ENCODE measurements around the gene SERGEF. TPM values are rescaled to one million over a fixed set of nuclear protein-coding genes. Genes with fewer than 3 reads are reported as not detected.

SERGEF gene
- total and polyA plus RNA-seq, 4 donors, result 20.2 to 85.0 (median 26.9) TPM

DNA sequence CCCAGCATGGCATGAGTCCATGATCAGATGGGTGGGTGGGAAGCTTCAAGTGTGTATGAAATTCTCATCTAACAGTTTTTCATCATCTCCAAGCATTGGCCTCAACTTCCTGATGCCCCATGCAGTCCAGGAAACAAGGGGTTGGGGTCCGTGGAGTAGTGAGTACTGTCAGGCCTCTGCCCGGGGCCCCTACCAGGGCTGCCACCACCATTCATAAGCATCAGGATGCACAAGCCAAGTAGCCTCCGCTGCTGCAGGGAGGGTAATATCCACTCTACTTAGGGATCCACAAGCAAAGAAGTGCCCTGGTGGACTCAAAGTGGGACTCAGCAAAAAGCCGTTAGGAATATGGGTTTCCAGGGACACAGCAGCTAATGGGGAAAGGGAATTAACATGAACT, 229.0 kb downstream of the SERGEF start:
- Histone ChIP-seq H3K9me3 (ENCODE audit: control insufficient read depth in 4 of 4, insufficient read depth in 3 of 4, low read length in 3 of 4) (peaks cover 0 to 2% (median 0%) of the 10 kb centered on the region in 4 donors), H3K27ac (ENCODE audit: low read depth in 1 of 2, low read length in 1 of 2) (no peak overlapping the region), H3K36me3 (ENCODE audit: control insufficient read depth in 4 of 4, insufficient read depth in 4 of 4, low read length in 4 of 4) (peaks cover 0 to 3% (median 0%) of the 10 kb centered on the region in 4 donors), H3K27me3 (ENCODE audit: control insufficient read depth in 3 of 3, insufficient read depth in 3 of 3, low read length in 2 of 3) (no peaks in the 10 kb centered on the region), H3K4me1 (ENCODE audit: control insufficient read depth in 5 of 5, insufficient read depth in 5 of 5, low read length in 5 of 5) (no peaks in the 10 kb centered on the region), H3K4me3 (no peak overlapping the region), H3K9ac (ENCODE audit: insufficient read depth in 1 of 2, low read length in 2 of 2) (no peak overlapping the region)
- TF ChIP-seq, protein P1, sequence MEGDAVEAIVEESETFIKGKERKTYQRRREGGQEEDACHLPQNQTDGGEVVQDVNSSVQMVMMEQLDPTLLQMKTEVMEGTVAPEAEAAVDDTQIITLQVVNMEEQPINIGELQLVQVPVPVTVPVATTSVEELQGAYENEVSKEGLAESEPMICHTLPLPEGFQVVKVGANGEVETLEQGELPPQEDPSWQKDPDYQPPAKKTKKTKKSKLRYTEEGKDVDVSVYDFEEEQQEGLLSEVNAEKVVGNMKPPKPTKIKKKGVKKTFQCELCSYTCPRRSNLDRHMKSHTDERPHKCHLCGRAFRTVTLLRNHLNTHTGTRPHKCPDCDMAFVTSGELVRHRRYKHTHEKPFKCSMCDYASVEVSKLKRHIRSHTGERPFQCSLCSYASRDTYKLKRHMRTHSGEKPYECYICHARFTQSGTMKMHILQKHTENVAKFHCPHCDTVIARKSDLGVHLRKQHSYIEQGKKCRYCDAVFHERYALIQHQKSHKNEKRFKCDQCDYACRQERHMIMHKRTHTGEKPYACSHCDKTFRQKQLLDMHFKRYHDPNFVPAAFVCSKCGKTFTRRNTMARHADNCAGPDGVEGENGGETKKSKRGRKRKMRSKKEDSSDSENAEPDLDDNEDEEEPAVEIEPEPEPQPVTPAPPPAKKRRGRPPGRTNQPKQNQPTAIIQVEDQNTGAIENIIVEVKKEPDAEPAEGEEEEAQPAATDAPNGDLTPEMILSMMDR (IDR thresholded peaks at IDR 0.05; ENCODE audit: control extremely low read depth, extremely low read depth), result no peak
- no peak for DNase-seq
- ATAC-seq (ENCODE audit: insufficient read depth, low FRiP score), result no peak
- 88 to 91% methylated on average over 4 of the region's 4 CpGs for WGBS, 2 donors

DNA sequence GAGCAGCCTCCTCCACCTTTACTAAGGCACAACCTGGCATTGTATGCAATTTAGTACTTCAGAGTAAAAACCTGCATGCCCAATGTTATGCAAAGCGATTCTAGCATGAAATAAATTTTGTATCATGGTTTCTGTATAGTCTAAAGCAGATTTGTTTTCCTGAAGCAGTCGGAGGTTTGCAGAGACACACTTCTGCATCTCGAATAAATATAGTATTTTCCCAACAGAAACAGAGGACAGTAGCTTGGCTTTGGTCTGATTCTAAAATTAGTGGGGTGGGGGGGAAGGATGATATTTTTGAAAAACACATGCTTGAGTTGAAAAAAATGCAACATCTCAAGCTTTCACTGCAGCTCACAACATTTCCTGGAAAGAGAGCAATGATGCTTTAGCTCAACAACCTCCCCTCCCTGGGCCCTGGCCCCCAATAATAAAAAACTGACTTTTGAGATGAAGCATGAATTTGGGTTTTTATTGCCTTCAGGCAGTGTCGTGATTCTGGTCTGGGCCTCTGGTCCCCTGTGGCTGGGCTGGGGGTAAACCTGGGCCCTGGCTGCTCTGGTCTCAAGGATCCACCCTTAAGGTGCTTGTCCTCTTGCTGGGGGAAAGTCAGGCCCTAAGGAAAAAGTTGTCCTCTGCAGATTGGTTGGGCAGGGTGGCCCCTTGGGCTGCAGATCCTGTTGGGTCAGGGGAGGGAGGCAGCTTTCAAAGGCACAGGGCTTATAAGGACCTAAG, 230.1 kb downstream of the SERGEF start:
- Histone ChIP-seq H3K36me3 (ENCODE audit: control insufficient read depth in 4 of 4, insufficient read depth in 4 of 4, low read length in 4 of 4) (peaks cover 0 to 3% (median 0%) of the 10 kb centered on the region in 4 donors), H3K27me3 (ENCODE audit: control insufficient read depth in 3 of 3, insufficient read depth in 3 of 3, low read length in 2 of 3) (no peaks in the 10 kb centered on the region), H3K27ac (ENCODE audit: low read depth in 1 of 2, low read length in 1 of 2) (no peak overlapping the region), H3K9ac (ENCODE audit: insufficient read depth in 1 of 2, low read length in 2 of 2) (no peak overlapping the region), H3K9me3 (ENCODE audit: control insufficient read depth in 4 of 4, insufficient read depth in 3 of 4, low read length in 3 of 4) (peaks cover 0 to 2% (median 0%) of the 10 kb centered on the region in 4 donors), H3K4me3 (no peak overlapping the region), H3K4me1 (ENCODE audit: control insufficient read depth in 5 of 5, insufficient read depth in 5 of 5, low read length in 5 of 5) (no peaks in the 10 kb centered on the region)
- TF ChIP-seq, protein P1 (IDR thresholded peaks at IDR 0.05; ENCODE audit: control extremely low read depth, extremely low read depth), result no peak
- DNase-seq (no peak), ATAC-seq (ENCODE audit: insufficient read depth, low FRiP score) (no peak)
- 86 to 95% methylated on average over 4 of the region's 4 CpGs for WGBS, 2 donors

DNA sequence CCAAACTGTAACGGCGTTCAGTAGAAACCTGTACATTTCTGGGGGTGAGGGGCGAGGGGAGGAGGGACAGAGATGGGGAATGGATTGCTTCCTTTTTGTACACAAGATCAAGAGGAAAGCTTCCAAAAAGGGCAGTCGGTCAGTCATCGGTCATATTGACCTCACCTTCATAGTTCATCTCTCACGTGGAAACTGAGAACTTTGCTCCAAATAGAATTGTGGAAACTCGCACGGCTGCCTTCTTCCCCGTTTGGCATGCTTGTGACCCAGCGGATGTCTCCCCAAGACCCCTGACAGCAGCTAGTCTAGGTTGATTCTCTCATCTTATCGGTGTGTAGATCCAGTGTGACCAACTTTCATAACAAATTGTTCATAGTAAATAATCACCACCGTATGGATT, 230.7 kb downstream of the SERGEF start:
- Histone ChIP-seq H3K4me3 (no peak overlapping the region), H3K9ac (ENCODE audit: insufficient read depth in 1 of 2, low read length in 2 of 2) (no peak overlapping the region), H3K4me1 (ENCODE audit: control insufficient read depth in 5 of 5, insufficient read depth in 5 of 5, low read length in 5 of 5) (no peaks in the 10 kb centered on the region), H3K9me3 (ENCODE audit: control insufficient read depth in 4 of 4, insufficient read depth in 3 of 4, low read length in 3 of 4) (peaks cover 0 to 2% (median 0%) of the 10 kb centered on the region in 4 donors), H3K36me3 (ENCODE audit: control insufficient read depth in 4 of 4, insufficient read depth in 4 of 4, low read length in 4 of 4) (peaks cover 0 to 3% (median 0%) of the 10 kb centered on the region in 4 donors), H3K27me3 (ENCODE audit: control insufficient read depth in 3 of 3, insufficient read depth in 3 of 3, low read length in 2 of 3) (no peaks in the 10 kb centered on the region), H3K27ac (ENCODE audit: low read depth in 1 of 2, low read length in 1 of 2) (no peak overlapping the region)
- DNase-seq (no peak), ATAC-seq (ENCODE audit: insufficient read depth, low FRiP score) (no peak)
- TF ChIP-seq, protein P1 (IDR thresholded peaks at IDR 0.05; ENCODE audit: control extremely low read depth, extremely low read depth), result no peak
- WGBS, 2 donors, result 90 to 93% methylated on average over 12 of the region's 12 CpGs

All from lung (tissue), 12 donors.